ENCODE results near the gene IER3. TPM values are rescaled to one million over a fixed set of nuclear protein-coding genes. Genes with fewer than 3 reads are reported as not detected.
A peak's percentile ranks its signal among the peaks of the same experiment; 100 is the strongest.

IER3 gene
- total and polyA plus RNA-seq, 2 of the 13 experiments (the other 11 are each of a cell fraction or from before 2014, with no cell fraction given): 51.1 to 131 TPM

DNA sequence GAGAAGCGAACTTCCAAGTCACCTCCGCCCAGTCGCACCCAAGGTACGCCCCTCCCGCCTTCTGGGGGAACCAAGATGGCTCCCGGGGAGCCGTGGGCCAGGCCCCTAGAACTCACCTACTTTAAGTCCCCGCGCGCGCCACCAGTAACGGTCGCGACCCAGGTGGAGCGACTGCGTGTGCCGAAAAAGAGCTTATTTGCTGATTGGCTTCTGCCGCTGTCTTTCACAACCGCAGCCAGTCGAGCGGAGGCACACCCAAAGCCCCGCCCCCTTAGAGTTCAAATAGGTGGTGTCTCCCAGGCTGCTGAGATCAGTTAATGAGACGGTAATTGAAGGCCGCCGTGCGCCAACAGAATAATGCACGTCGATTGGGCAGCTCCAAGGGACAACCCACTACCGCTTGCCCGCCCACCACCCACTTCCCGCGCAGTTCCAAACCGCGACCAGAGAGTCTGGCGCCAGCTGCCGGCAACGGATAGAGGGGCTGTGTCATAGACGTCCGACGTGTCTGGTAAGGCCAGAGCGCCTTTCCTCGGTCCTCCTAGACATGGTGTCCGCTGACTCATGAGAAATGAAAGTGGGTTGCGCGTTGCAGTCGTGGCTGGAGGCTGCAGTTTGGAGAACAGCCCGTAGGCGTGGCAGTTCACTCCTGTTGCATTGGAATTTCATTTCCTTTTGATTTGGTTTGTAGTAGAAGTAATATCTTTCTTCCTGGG, 27.1 kb downstream of the IER3 start, which contains the start of gene MDC1 (continued):
- no peak for TF ChIP-seq ZNF496 (CRISPR knock-in tag; IDR thresholded peaks at IDR 0.05; ENCODE audit: insufficient replicate concordance)
- peak; percentile 78 for TF ChIP-seq CHD2 (IDR thresholded peaks at IDR 0.05; ENCODE audit: low read depth, low read length)
- TF ChIP-seq RARA (CRISPR knock-in tag; IDR thresholded peaks at IDR 0.05): peak; percentile 64
- TF ChIP-seq, protein P1, sequence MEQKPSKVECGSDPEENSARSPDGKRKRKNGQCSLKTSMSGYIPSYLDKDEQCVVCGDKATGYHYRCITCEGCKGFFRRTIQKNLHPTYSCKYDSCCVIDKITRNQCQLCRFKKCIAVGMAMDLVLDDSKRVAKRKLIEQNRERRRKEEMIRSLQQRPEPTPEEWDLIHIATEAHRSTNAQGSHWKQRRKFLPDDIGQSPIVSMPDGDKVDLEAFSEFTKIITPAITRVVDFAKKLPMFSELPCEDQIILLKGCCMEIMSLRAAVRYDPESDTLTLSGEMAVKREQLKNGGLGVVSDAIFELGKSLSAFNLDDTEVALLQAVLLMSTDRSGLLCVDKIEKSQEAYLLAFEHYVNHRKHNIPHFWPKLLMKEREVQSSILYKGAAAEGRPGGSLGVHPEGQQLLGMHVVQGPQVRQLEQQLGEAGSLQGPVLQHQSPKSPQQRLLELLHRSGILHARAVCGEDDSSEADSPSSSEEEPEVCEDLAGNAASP (CRISPR knock-in tag; IDR thresholded peaks at IDR 0.05; ENCODE audit: borderline replicate concordance): peak; percentile 83
- TF ChIP-seq, protein P2, sequence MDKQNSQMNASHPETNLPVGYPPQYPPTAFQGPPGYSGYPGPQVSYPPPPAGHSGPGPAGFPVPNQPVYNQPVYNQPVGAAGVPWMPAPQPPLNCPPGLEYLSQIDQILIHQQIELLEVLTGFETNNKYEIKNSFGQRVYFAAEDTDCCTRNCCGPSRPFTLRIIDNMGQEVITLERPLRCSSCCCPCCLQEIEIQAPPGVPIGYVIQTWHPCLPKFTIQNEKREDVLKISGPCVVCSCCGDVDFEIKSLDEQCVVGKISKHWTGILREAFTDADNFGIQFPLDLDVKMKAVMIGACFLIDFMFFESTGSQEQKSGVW (CRISPR knock-in tag; IDR thresholded peaks at IDR 0.05; ENCODE audit: borderline replicate concordance): no peak
- peak; percentile 54 for TF ChIP-seq RBM39 (IDR thresholded peaks at IDR 0.05; ENCODE audit: low read depth, low read length, poor library complexity, severe bottlenecking)
- TF ChIP-seq ZBTB3 (CRISPR knock-in tag; IDR thresholded peaks at IDR 0.05; ENCODE audit: borderline replicate concordance, low read depth): peak; percentile 88; the same call in 1 of the 2 replicates
- TF ChIP-seq, protein P3, sequence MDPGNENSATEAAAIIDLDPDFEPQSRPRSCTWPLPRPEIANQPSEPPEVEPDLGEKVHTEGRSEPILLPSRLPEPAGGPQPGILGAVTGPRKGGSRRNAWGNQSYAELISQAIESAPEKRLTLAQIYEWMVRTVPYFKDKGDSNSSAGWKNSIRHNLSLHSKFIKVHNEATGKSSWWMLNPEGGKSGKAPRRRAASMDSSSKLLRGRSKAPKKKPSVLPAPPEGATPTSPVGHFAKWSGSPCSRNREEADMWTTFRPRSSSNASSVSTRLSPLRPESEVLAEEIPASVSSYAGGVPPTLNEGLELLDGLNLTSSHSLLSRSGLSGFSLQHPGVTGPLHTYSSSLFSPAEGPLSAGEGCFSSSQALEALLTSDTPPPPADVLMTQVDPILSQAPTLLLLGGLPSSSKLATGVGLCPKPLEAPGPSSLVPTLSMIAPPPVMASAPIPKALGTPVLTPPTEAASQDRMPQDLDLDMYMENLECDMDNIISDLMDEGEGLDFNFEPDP (CRISPR knock-in tag; conservative IDR thresholded peaks at IDR 0.05): no peak
- TF ChIP-seq MED8 (CRISPR knock-in tag; IDR thresholded peaks at IDR 0.05; ENCODE audit: insufficient replicate concordance): peak; percentile 81
- 0 out of 2 replicates have a peak, but pooled peaks have one; percentile 66 for TF ChIP-seq HNRNPL (IDR thresholded peaks at IDR 0.05; ENCODE audit: low read depth, low read length)
- peak; percentile 46; the same call in 1 of the 2 replicates for TF ChIP-seq ZNF280B (CRISPR knock-in tag; IDR thresholded peaks at IDR 0.05; ENCODE audit: borderline replicate concordance)
- peak; percentile 21; the same call in 1 of the 2 replicates for TF ChIP-seq ZNF709 (CRISPR knock-in tag; IDR thresholded peaks at IDR 0.05)
- TF ChIP-seq, protein P4, sequence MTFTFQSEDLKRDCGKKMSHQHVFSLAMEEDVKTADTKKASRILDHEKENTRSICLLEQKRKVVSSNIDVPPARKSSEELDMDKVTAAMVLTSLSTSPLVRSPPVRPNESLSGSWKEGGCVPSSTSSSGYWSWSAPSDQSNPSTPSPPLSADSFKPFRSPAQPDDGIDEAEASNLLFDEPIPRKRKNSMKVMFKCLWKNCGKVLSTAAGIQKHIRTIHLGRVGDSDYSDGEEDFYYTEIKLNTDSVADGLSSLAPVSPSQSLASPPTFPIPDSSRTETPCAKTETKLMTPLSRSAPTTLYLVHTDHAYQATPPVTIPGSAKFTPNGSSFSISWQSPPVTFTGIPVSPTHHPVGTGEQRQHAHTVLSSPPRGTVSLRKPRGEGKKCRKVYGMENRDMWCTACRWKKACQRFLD (CRISPR knock-in tag; IDR thresholded peaks at IDR 0.05; ENCODE audit: borderline replicate concordance): 0 out of 2 replicates have a peak, but pooled peaks have one; percentile 90
- peak; percentile 88 for TF ChIP-seq HIVEP1 (CRISPR knock-in tag; IDR thresholded peaks at IDR 0.05)
- TF ChIP-seq ZNF670 (CRISPR knock-in tag; IDR thresholded peaks at IDR 0.05; ENCODE audit: borderline replicate concordance): peak; percentile 95
- TF ChIP-seq MYPOP (CRISPR knock-in tag; IDR thresholded peaks at IDR 0.05): peak; percentile 98
- peak; percentile 94 for TF ChIP-seq ZFP91 (CRISPR knock-in tag; IDR thresholded peaks at IDR 0.05; ENCODE audit: borderline replicate concordance)
